ENCODE results near the gene PHF23. TPM values are rescaled to one million over a fixed set of nuclear protein-coding genes. Genes with fewer than 3 reads are reported as not detected.

PHF23 gene
- polyA plus RNA-seq, 1 donor, result 45.4 TPM

DNA sequence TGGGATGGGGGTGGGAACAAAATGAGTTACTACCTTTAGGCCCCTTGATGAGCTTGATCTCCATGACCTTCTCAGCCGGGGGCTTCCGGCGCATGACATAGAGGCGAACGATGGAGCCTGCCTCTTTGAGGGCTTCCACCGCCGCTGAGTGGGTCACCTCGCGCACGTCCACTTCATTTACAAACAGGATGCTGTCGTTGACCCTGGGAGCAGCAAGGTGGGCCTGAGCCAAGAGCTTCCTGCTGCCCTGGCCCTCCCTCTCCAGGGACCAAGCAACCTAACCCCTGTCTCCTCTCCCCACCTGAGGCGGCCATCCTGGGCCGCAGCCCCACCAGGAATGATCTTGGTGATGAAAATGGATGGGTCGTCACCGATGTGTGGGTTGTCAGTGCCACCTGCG, 35.9 kb downstream of the PHF23 start:
- H3K27ac ChIP-seq (ENCODE audit: low read length), result no peak overlapping the region
- H3K4me1 ChIP-seq (ENCODE audit: control insufficient read depth, insufficient read depth, low read length), result peaks cover 13% of the 10 kb centered on the region
- WGBS (ENCODE audit: insufficient coverage, low lambda C conversion rate), result no CpG with 5 or more reads among the region's 16 CpGs
- peaks cover 18% of the 10 kb centered on the region for H3K27me3 ChIP-seq (ENCODE audit: control insufficient read depth, insufficient read depth, low read length)
- peaks cover 8% of the 10 kb centered on the region for H3K36me3 ChIP-seq (ENCODE audit: control insufficient read depth, insufficient read depth, low read length)
- no peaks in the 10 kb centered on the region for H3K9me3 ChIP-seq (ENCODE audit: control insufficient read depth, low read depth, low read length)
- DNase-seq, result no peak
- H3K4me3 ChIP-seq (ENCODE audit: low read length), result no peak overlapping the region

- Histone ChIP-seq H3K27ac (ENCODE audit: low read length) (no peak overlapping the region), H3K9me3 (ENCODE audit: control insufficient read depth, low read depth, low read length) (no peaks in the 10 kb centered on the region), H3K36me3 (ENCODE audit: control insufficient read depth, insufficient read depth, low read length) (peaks cover 19% of the 10 kb centered on the region), H3K4me3 (ENCODE audit: low read length) (no peak overlapping the region), H3K4me1 (ENCODE audit: control insufficient read depth, insufficient read depth, low read length) (no peaks in the 10 kb centered on the region), H3K27me3 (ENCODE audit: control insufficient read depth, insufficient read depth, low read length) (no peaks in the 10 kb centered on the region)
- DNase-seq, result no peak
- 92% methylated on average over 2 of the region's 22 CpGs for WGBS (ENCODE audit: insufficient coverage, low lambda C conversion rate)
Observed at GRCh38 chr17:7196651-7197401, 42.4 kb downstream of the PHF23 start.

- Histone ChIP-seq H3K27me3 (ENCODE audit: control insufficient read depth, insufficient read depth, low read length) (no peaks in the 10 kb centered on the region), H3K9me3 (ENCODE audit: control insufficient read depth, low read depth, low read length) (no peaks in the 10 kb centered on the region), H3K4me3 (ENCODE audit: low read length) (no peak overlapping the region), H3K4me1 (ENCODE audit: control insufficient read depth, insufficient read depth, low read length) (no peaks in the 10 kb centered on the region), H3K27ac (ENCODE audit: low read length) (no peak overlapping the region), H3K36me3 (ENCODE audit: control insufficient read depth, insufficient read depth, low read length) (peaks cover 19% of the 10 kb centered on the region)
- no CpG with 5 or more reads among the region's 12 CpGs for WGBS (ENCODE audit: insufficient coverage, low lambda C conversion rate)
- no peak for DNase-seq
Observed at GRCh38 chr17:7195971-7196370, 43.3 kb downstream of the PHF23 start.

- H3K4me3 ChIP-seq (ENCODE audit: low read length), result no peak overlapping the region
- DNase-seq, result no peak
- no peaks in the 10 kb centered on the region for H3K4me1 ChIP-seq (ENCODE audit: control insufficient read depth, insufficient read depth, low read length)
- H3K27ac ChIP-seq (ENCODE audit: low read length), result no peak overlapping the region
- H3K9me3 ChIP-seq (ENCODE audit: control insufficient read depth, low read depth, low read length), result no peaks in the 10 kb centered on the region
- peaks cover 20% of the 10 kb centered on the region for H3K36me3 ChIP-seq (ENCODE audit: control insufficient read depth, insufficient read depth, low read length)
- no peaks in the 10 kb centered on the region for H3K27me3 ChIP-seq (ENCODE audit: control insufficient read depth, insufficient read depth, low read length)
- 52% methylated on average over 2 of the region's 12 CpGs for WGBS (ENCODE audit: insufficient coverage, low lambda C conversion rate)
Observed at GRCh38 chr17:7192271-7192937, 46.9 kb downstream of the PHF23 start.

GRCh38 chr17:7191571-7192270, 47.5 kb downstream of the PHF23 start:
- Histone ChIP-seq H3K27ac (ENCODE audit: low read length) (no peak overlapping the region), H3K27me3 (ENCODE audit: control insufficient read depth, insufficient read depth, low read length) (no peaks in the 10 kb centered on the region), H3K4me3 (ENCODE audit: low read length) (no peak overlapping the region), H3K4me1 (ENCODE audit: control insufficient read depth, insufficient read depth, low read length) (no peaks in the 10 kb centered on the region), H3K9me3 (ENCODE audit: control insufficient read depth, low read depth, low read length) (no peaks in the 10 kb centered on the region), H3K36me3 (ENCODE audit: control insufficient read depth, insufficient read depth, low read length) (peaks cover 17% of the 10 kb centered on the region)
- WGBS (ENCODE audit: insufficient coverage, low lambda C conversion rate), result 93% methylated on average over 8 of the region's 26 CpGs
- DNase-seq, result no peak

GRCh38 chr17:7191069-7191468, 48.2 kb downstream of the PHF23 start:
- no peak overlapping the region for H3K27ac ChIP-seq (ENCODE audit: low read length)
- DNase-seq, result no peak
- H3K4me3 ChIP-seq (ENCODE audit: low read length), result no peak overlapping the region
- H3K36me3 ChIP-seq (ENCODE audit: control insufficient read depth, insufficient read depth, low read length), result peaks cover 11% of the 10 kb centered on the region
- H3K9me3 ChIP-seq (ENCODE audit: control insufficient read depth, low read depth, low read length), result no peaks in the 10 kb centered on the region
- no CpG with 5 or more reads among the region's 12 CpGs for WGBS (ENCODE audit: insufficient coverage, low lambda C conversion rate)
- no peaks in the 10 kb centered on the region for H3K4me1 ChIP-seq (ENCODE audit: control insufficient read depth, insufficient read depth, low read length)
- H3K27me3 ChIP-seq (ENCODE audit: control insufficient read depth, insufficient read depth, low read length), result no peaks in the 10 kb centered on the region

GRCh38 chr17:7190276-7190917, 48.9 kb downstream of the PHF23 start:
- Histone ChIP-seq H3K36me3 (ENCODE audit: control insufficient read depth, insufficient read depth, low read length) (peaks cover 5% of the 10 kb centered on the region), H3K4me3 (ENCODE audit: low read length) (no peak overlapping the region), H3K4me1 (ENCODE audit: control insufficient read depth, insufficient read depth, low read length) (no peaks in the 10 kb centered on the region), H3K27me3 (ENCODE audit: control insufficient read depth, insufficient read depth, low read length) (no peaks in the 10 kb centered on the region), H3K9me3 (ENCODE audit: control insufficient read depth, low read depth, low read length) (no peaks in the 10 kb centered on the region), H3K27ac (ENCODE audit: low read length) (no peak overlapping the region)
- no peak for DNase-seq
- no CpG with 5 or more reads among the region's 14 CpGs for WGBS (ENCODE audit: insufficient coverage, low lambda C conversion rate)

GRCh38 chr17:7186241-7186640, 53.0 kb downstream of the PHF23 start:
- peaks cover 6% of the 10 kb centered on the region for H3K4me1 ChIP-seq (ENCODE audit: control insufficient read depth, insufficient read depth, low read length)
- peaks cover 2% of the 10 kb centered on the region for H3K36me3 ChIP-seq (ENCODE audit: control insufficient read depth, insufficient read depth, low read length)
- no peak for DNase-seq
- H3K27ac ChIP-seq (ENCODE audit: low read length), result no peak overlapping the region
- no peak overlapping the region for H3K4me3 ChIP-seq (ENCODE audit: low read length)
- no peaks in the 10 kb centered on the region for H3K9me3 ChIP-seq (ENCODE audit: control insufficient read depth, low read depth, low read length)
- H3K27me3 ChIP-seq (ENCODE audit: control insufficient read depth, insufficient read depth, low read length), result no peaks in the 10 kb centered on the region
- WGBS (ENCODE audit: insufficient coverage, low lambda C conversion rate), result no CpG with 5 or more reads among the region's 7 CpGs
